ENCODE results near the gene POGLUT2.

Gene POGLUT2

DNA sequence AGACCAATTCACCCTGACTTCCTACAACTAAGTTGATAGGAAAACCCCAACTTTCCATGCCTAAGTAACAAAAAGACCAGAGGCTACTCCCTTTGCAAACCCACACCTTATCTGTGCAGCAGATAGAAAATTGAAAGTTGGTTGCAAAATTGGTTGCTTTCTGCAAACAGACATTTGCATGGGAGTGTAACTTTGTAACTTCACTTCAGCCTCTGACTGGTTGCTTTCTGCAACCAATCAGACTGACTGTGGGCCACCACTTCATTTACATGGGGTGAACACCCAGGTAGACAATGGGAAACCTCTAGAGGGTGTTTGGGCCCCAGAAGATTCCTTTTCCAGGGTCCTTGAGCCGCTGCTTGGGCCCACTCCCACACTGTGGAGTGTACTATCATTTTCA, 35.0 kb downstream of the POGLUT2 start:
- no peak for DNase-seq

DNA sequence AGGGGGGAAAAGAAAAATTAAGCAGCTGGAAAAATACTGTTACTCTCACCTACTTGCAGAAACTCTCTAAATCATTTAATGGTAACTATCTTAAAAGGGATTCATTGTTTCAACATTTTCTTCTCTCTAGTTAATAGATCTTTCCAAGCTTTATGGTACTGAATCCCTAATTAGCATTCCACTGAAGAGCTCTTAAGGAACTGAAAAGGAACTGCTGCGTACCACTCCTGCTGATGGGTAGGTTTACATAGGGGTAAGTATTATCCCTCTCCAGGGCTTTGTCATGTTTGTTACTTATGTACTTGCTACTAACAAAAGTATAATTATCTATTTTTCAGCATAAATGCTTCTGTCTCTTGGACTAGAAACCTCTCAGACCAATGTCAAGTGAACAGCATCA, 37.7 kb downstream of the POGLUT2 start:
- DNase-seq, result no peak

DNA sequence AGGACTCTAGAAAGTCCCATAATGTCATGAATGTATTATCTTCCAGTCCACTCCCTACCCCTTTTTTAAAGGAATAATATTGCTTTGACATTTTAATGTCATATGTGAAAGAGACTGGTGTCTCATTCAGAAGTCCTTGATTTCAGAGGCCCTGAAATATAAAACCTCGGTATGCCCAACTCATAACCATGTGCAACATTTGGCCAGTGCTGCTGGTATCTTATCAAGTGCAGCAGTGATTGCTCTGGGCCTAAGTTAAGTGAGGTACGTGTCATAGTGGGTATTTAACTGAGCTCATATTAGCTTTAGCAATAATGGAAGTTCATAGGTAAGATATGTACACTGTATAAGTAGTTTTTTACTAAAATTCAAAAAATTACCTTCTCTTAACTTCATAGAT, 39.9 kb downstream of the POGLUT2 start:
- no peak for DNase-seq

DNA sequence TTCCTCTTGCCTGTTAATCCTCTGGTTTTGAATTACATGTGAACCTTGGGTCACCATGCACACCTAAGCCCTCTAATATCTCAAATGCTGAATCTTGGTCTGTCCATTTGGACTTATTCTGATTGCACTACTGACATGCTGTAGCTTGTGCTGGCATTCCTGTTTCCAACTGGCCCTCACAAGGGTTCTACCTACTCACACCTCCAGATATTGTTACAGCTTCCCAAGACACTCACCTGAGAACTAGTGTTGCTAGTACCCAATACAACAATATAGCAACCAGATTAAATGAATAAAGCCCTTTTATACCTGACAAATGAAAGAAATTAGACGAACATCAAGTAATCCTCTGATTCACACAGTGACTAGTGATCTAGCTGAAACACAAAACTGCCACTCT, 41.8 kb downstream of the POGLUT2 start:
- no peak for DNase-seq

DNA sequence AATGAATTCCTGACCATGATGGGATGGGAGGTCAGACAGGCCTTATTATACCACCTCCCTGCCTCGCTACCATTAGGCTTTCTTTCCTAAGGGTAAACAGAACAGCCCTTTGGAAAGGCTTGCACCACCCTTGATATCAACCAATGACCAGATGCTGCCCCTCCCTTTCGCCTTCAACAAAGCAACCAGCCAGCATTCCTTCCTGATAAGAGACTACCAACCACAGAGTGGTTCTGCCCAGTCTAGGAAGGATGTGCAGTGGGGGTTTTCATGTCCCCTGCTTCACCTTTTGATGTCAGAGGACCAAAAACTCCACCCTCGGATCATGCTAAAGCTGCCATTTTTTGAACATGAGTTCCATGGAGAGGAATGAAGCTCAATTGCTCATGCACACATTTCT, 46.9 kb downstream of the POGLUT2 start:
- DNase-seq, result no peak

DNA sequence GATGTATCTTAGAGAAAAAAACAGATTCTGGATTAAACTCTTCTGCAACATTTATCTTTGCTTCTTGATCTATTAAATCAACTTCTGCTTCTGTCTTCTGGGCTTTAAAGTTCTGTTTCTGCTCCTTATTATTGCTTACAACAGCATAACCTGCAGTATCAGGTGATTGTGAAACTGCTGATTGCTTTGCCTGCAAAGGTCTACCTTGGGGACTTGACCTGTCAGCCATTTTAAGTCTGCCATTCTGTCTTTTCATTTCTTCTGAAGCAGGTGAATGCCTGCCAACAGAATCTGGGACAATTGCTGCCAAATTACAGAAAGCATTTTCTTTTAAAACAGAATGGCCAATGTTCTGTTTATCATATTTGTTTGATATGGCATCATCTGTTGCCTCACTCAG, 56.3 kb downstream of the POGLUT2 start:
- no peak for DNase-seq

DNA sequence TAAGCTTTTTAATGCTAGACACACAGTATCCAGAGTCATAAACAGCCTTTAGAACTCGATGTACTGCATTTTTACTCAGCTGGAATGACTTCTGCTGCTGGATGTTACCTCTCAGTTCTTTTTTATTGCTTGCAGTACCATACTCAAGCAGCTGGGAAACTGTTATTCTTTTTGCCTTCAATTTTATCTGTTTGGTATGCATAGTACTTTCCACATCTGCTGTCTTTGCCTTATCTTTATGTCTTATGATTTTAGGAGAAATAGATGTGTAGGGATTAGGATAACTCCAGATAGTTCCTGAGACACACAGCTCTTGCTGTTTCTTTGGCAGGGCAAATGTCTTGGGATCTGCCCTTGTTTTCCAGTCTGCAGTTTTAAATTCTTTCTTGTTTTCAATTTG, 56.7 kb downstream of the POGLUT2 start:
- no peak for DNase-seq

All from stimulated activated CD4-positive, alpha-beta T cell treated with anti-CD3 and anti-CD28 coated beads, Interleukin-4, amount 100 ng/mL, for 4 hours (primary cell).